LNCaP clone FGC (cell line): Measurements from ENCODE around the gene FOLR2.

Source experiments
- DNase-seq: peaks from one replicate; pipeline ENCODE4 v3.0.0-alpha.2; 2011; ENCODE audit warnings: low read depth
- H3K4me3 ChIP-seq: 2 replicates; pipeline ENCODE4 v1.5.1; 2011; ENCODE audit warnings: mild to moderate bottlenecking, low read depth, low read length, control low read depth
- TF ChIP-seq, protein P1 (sequence below): IDR thresholded peaks from 2 replicates; pipeline ENCODE4 v1.5.1; 2012; ENCODE audit warnings: mild to moderate bottlenecking; ENCODE audit not compliant: control insufficient read depth, insufficient read depth; ENCODE audit errors: extremely low read depth

Gene FOLR2

DNA sequence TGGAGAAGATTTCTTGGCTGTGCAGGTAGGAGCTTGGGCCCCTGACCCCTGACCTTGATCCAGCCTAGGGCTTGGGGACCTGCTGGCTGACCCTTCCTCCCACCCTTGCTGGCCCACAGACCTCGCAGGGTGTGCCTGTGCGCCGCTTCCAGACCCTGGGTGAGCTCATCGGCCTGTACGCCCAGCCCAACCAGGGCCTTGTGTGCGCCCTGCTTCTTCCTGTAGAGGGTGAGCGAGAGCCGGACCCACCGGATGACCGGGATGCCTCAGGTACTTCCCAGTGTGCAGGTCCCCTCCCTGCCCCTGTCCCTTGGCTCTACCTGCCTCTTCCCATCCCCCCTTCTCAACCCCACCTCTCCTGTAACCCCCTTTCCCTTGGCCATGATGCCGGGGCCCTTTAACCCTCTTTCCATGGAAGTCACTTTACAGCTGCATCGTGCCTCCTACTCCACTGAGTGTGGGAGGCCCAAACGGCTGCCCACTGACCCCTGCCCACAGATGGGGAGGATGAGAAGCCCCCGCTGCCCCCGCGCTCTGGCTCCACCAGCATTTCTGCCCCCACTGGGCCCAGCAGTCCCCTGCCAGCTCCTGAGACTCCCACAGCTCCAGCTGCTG, 11.7 kb downstream of the FOLR2 start:
- TF ChIP-seq, protein P1, sequence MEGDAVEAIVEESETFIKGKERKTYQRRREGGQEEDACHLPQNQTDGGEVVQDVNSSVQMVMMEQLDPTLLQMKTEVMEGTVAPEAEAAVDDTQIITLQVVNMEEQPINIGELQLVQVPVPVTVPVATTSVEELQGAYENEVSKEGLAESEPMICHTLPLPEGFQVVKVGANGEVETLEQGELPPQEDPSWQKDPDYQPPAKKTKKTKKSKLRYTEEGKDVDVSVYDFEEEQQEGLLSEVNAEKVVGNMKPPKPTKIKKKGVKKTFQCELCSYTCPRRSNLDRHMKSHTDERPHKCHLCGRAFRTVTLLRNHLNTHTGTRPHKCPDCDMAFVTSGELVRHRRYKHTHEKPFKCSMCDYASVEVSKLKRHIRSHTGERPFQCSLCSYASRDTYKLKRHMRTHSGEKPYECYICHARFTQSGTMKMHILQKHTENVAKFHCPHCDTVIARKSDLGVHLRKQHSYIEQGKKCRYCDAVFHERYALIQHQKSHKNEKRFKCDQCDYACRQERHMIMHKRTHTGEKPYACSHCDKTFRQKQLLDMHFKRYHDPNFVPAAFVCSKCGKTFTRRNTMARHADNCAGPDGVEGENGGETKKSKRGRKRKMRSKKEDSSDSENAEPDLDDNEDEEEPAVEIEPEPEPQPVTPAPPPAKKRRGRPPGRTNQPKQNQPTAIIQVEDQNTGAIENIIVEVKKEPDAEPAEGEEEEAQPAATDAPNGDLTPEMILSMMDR = no peak
- DNase-seq = no peak
- H3K4me3 ChIP-seq = no peak overlapping the region

DNA sequence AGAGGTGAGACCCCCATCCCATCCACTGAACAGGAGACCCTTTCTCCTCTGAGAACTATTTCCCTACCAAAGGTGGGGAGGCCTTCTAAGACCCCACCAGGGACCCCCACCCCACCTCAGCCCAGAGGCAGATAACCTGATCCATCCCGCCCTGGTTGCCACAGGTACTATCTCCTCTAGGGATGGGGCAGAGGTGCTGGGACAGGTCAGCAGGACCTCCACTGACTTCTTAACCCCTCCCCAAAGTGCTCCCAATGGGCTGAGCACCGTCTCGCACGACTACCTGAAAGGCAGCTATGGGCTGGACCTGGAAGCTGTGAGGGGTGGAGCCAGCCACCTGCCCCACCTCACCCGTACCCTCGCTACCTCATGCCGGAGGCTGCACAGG, 12.2 kb downstream of the FOLR2 start:
- DNase-seq = no peak
- TF ChIP-seq, protein P1 = no peak
- H3K4me3 ChIP-seq = no peak overlapping the region

DNA sequence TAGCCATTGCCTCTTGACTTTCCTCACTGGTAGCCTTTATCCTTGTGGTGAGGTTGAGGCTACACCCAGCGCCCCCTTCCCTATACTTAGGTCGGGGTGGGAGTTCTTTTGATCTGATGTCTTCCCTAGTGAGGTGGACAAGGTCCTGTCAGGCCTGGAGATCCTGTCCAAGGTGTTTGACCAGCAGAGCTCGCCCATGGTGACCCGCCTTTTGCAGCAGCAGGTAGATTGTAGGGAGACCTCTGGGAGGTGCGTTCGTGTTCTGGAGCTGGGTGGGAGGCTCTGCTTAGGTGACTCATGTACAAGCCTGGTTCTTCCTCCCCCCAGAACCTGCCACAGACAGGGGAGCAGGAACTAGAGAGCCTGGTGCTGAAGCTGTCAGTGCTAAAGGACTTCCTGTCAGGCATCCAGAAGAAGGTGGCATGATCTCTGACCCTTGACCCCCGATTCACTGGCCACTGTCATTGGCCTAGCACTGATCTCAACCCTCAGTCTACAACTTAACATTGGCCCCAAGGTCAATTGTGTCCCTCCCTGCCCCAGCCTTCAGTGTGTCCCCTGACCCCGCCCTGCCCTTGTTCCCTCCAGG, 12.8 kb downstream of the FOLR2 start:
- no peak for DNase-seq
- H3K4me3 ChIP-seq = no peak overlapping the region
- TF ChIP-seq, protein P1 = no peak

DNA sequence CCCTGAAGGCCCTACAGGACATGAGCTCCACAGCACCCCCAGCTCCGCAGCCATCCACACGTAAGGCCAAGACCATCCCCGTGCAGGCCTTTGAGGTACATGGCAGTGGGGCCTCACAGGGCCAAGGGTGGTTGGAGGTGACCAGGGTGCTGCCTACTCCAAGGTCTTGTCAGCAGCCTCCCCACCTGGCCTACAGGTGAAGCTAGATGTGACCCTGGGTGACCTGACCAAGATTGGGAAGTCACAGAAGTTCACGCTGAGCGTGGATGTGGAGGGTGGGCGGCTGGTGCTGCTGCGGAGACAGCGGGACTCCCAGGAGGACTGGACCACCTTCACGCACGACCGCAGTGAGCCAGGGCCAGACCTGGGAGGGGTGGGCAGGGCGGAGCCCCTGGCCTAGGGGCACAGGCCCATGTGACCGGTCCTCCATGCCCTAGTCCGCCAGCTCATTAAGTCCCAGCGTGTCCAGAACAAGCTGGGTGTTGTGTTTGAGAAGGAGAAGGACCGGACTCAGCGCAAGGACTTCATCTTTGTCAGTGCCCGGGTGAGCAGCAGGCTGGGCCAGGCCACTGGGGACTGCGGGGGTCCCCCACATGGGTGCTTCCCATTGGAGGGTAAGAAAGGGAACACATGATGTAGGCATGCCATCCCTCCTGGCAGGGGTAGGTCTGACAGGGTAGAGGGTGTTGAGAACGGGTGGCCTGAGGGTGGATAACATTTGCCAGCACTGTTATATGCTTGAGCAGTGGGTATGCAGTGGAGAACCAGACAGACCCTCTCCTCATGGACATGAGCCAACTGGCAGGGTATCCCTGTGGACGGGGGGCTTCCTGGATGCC, 13.6 kb downstream of the FOLR2 start:
- TF ChIP-seq, protein P1 = no peak
- DNase-seq = no peak
- H3K4me3 ChIP-seq = no peak overlapping the region

DNA sequence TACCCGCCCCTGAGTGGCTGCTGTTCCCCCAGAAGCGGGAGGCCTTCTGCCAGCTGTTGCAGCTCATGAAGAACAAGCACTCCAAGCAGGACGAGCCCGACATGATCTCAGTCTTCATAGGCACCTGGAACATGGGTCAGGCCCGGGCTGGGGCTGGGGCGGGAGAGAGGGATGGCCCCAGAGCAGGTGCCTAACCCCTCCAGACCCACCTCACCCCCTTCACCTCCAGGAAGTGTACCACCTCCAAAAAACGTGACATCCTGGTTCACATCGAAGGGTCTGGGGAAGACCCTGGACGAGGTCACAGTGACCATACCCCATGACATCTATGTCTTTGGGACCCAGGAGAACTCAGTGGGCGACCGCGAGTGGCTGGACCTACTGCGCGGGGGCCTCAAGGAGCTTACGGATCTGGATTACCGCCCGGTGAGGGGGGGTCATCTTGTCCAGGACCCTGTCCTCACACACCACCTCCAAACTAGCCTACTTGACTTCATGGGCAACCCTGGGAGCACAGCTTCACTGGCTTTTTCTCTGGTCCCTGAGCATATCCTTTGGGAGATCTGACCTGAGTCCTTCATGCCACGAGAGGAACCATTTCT, 14.3 kb downstream of the FOLR2 start:
- no peak for DNase-seq
- H3K4me3 ChIP-seq = no peak overlapping the region

More for the DNA sequence above, 14.3 kb downstream of the FOLR2 start:
- TF ChIP-seq, protein P1 = no peak
